ENCODE measurements around the gene OR51B2.

Gene OR51B2

DNA sequence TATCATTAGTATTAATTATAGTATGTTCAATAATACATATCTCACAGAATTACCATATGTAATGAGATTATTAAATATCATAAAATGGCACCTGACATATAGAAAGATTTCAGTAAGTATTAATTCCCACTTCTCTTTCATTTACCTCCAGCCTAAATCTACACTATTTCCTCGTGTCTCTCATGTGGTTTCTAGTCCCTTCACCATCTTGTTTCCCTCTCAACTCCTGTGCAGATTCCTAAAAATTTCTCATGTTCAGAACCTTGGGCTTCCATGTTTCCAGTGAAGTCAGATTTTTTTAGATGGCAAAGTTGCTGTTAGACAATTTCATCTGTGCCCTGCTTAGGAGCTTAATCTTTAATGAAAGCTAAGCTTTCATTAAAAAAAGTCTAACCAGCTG is 40.2 kb downstream of the OR51B2 start:
- DNase-seq (ENCODE audit: low read depth), result no peak

DNA sequence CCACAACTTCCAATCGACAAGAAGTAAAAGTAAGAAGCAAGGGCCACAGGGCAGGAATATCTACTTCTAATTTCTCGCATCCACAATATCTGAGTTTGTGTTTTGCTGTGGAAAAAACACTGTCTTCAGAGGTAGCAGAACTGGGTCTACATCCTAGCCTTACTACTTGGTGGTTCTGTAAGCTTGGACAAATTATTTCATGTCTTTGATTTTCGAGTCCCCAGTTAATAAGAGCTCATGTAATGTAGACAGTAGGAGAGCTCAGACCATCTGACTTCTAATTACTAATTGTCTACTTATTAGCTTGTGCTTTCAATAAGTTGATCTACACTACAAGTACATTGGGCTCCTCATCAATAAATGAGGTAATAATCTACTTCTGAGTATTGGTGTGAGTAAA is 41.0 kb downstream of the OR51B2 start:
- no peak for DNase-seq (ENCODE audit: low read depth)

DNA sequence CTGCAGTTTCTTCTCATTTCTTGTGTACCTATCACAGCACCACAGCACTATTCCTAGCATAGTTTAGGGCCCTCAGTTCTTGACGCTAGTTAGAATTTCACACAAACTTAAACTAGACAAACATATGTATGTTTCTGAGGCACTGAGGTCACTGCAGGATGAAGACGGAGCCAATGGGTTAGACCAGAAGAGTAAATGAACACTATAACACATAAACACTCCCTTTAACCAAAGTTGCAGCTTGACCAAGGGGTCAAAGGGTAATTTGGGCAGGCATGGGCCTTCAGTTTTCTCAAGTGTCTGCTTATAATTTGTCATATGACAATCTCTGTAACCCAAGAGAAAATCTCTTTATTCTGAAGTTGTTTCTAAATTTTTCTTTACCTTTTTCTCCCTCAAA is 41.5 kb downstream of the OR51B2 start:
- no peak for DNase-seq (ENCODE audit: low read depth)

DNA sequence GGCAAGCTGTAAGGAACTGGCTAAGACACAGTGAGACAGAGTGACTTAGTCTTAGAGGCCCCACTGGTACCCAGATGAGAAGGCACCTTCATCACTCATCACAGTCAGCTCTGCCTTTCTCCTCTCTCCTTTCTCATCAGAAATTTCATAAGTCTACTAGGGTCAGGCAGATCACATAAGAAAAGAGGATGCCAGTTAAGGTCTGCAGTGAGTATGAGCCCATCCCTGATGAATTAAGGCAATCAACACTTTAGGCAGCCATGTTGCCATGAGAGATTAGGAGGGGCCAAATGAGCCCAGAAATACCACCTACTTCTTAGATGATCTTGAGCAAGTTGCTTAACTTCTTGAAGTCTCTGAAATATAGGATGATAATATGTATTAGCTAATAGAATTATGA is 42.5 kb downstream of the OR51B2 start:
- no peak for DNase-seq (ENCODE audit: low read depth)

DNA sequence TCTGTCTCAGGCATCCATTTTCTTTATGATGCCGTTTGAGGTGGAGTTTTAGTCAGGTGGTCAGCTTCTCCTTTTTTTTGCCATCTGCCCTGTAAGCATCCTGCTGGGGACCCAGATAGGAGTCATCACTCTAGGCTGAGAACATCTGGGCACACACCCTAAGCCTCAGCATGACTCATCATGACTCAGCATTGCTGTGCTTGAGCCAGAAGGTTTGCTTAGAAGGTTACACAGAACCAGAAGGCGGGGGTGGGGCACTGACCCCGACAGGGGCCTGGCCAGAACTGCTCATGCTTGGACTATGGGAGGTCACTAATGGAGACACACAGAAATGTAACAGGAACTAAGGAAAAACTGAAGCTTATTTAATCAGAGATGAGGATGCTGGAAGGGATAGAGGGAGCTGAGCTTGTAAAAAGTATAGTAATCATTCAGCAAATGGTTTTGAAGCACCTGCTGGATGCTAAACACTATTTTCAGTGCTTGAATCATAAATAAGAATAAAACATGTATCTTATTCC is 43.5 kb downstream of the OR51B2 start:
- no peak for DNase-seq (ENCODE audit: low read depth)

DNA sequence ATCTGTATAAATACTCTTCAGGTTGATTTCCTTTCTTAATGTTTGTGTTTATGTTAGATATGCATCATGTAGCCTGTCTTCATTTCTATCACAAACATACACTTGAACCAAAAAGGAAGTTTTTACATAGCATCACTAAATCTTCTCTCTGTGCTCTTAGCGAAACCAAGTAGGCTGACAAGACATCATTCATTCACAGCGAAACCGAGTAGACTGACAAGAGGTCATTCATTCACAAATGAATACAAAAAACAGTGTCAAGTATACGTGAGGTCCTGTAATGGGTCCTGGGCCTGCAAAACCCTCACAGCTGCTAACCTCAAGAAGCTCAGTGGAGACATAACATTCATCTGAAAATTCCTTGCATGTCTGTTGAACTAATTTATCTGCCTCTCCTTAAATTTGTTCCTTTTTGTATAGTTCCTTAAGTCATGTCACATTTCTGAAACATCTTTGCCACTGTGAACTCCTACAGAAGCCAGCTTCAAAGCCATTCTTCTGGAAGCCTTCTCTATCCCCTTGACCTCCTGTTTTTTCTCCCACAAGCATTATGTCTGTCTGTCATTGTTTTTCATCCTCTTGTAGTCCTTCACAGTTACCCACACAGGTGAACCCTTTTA is 44.5 kb downstream of the OR51B2 start:
- no peak for DNase-seq (ENCODE audit: low read depth)

DNA sequence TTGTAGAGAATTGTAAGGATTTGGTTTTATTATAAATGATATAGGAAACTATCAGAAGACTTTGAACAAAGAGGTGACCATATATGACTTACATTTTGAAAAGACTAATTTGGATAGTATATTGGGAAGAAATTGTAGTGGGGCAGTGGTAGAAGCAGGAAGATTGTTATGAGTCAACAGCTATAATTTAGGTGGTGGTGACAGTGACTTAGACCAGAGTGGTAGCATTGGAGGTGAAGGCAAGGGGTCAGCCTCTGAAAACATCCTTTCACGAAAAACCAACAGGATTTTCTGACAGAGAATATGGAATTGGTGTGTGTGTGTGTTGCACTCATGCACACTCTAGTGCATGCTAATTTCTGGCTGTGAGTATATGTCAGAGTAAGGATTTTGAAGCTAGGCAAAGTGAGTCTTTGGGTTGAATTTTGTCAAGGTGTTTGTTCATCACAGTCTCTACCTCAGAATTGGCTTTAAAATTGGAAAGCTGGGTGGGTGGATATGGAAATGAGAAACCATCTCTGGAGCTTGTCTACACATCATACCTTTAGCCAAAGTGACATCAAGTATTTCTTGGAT is 46.2 kb downstream of the OR51B2 start:
- no peak for DNase-seq (ENCODE audit: low read depth)

DNA sequence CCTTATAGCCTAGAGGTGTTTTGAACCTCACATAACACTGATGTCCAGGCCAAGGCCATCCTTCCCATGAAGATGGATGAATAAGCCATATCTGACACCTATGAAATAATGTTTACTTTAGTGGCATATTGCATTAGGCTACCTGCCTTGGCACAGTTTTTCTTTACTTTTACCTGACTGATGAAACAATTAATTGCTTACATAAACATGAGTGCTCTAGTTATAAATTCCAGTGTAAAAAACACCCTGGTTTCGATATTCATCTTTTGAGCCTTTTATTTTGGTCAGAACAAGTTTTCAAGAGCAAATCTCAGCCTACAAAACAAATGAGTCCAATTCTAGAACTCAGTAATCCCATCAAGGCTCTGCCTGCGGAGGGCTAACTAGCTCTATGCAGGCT is 47.4 kb downstream of the OR51B2 start:
- DNase-seq (ENCODE audit: low read depth), result no peak

DNA sequence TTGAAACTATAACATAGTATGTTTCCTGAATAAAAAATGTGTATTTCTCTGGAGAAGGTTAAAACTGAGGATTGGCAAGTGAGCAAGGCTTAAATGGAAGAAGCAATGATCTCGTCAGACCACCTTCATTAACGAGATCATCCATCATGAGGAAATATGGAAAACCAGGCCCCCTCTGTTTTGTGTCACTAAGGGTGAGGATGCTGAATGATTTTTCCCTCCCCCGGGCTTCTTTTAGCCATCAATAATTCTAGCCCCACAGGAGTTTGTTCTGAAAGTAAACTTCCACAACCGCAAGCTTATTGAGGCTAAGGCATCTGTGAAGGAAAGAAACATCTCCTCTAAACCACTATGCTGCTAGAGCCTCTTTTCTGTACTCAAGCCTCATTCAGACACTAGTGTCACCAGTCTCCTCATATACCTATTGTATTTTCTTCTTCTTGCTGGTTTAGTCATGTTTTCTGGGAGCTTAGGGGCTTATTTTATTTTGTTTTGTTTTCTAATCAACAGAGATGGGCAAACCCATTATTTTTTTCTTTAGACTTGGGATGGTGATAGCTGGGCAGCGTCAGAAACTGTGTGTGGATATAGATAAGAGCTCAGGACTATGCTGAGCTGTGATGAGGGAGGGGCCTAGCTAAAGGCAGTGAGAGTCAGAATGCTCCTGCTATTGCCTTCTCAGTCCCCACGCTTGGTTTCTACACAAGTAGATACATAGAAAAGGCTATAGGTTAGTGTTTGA is 48.6 kb downstream of the OR51B2 start:
- DNase-seq (ENCODE audit: low read depth), result no peak

DNA sequence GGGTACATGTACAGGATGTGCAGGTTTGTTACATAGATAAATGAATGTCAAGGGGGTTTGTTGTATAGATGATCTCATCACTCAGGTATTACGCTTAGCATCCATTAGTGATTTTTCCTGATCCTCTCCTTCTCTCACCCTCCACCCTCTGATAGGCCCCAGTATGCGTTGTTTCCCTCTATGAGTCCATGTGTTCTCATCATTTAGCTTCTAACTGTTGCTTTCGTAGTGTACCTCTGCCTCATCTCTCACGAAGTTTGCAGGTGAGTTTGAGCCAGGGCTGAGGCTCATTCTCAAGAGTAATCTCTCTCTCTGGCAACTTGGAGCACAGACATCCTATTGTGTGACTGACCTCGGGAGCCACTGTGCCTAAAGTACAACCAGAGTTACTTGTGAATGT is 49.7 kb downstream of the OR51B2 start:
- no peak for DNase-seq (ENCODE audit: low read depth)
